ENCODE results near the gene GNPAT.

GNPAT gene

GRCh38 chr1:231240883-231241735 is at the start of gene GNPAT:
Gene GNPAT, plus strand, starts transcription at chr1:231241212. Its CDS starts 167 bp downstream, at chr1:231241379.
- Histone ChIP-seq H3K9ac (ENCODE audit: low read length) (peak within 1 kb of the TSS; percentile 91), H2AFZ (ENCODE audit: low read depth, low read length) (peak within 1 kb of the TSS; percentile 90), H3K4me2 (ENCODE audit: low read length) (peak within 1 kb of the TSS; percentile 80), H3K4me1 (ENCODE audit: low read length) (peaks cover 20% of the 10 kb centered on the region), H4K20me1 (ENCODE audit: insufficient read depth, low read length) (0 out of 2 replicates have a peak, but pooled peaks cover 1% of the 10 kb centered on the region), H3K79me2 (ENCODE audit: low read length) (peaks cover 66% of the 10 kb centered on the region), H3K36me3 (replicated peaks; ENCODE audit: low read depth, low read length) (peaks cover 27% of the 10 kb centered on the region), H3K4me3 (ENCODE audit: low read length) (peak within 1 kb of the TSS; percentile 85), H3K27ac (ENCODE audit: low read length) (peak within 1 kb of the TSS; percentile 37), H3K27me3 (ENCODE audit: low read depth, low read length) (no peaks in the 10 kb centered on the region), H3K9me3 (ENCODE audit: insufficient read depth, low read length) (no peaks in the 10 kb centered on the region)
- TF ChIP-seq CTCF (IDR thresholded peaks at IDR 0.05; ENCODE audit: low read depth, low read length) (no peak), EZH2phosphoT487 (IDR thresholded peaks at IDR 0.05; ENCODE audit: low read depth) (no peak)

- Histone ChIP-seq H3K4me2 (ENCODE audit: low read length) (no peak overlapping the region), H3K4me1 (ENCODE audit: low read length) (no peaks in the 10 kb centered on the region), H2AFZ (ENCODE audit: low read depth, low read length) (no peak overlapping the region), H3K9me3 (ENCODE audit: insufficient read depth, low read length) (no peaks in the 10 kb centered on the region), H3K27me3 (ENCODE audit: low read depth, low read length) (peaks cover 10% of the 10 kb centered on the region; the same call in 1 of the 2 replicates), H3K4me3 (ENCODE audit: low read length) (no peak overlapping the region), H4K20me1 (ENCODE audit: insufficient read depth, low read length) (no peaks in the 10 kb centered on the region), H3K9ac (ENCODE audit: low read length) (no peak overlapping the region), H3K27ac (ENCODE audit: low read length) (no peak overlapping the region), H3K36me3 (replicated peaks; ENCODE audit: low read depth, low read length) (no peaks in the 10 kb centered on the region), H3K79me2 (ENCODE audit: low read length) (no peaks in the 10 kb centered on the region)
- no peak for TF ChIP-seq CTCF (IDR thresholded peaks at IDR 0.05; ENCODE audit: low read depth, low read length)
- TF ChIP-seq EZH2phosphoT487 (IDR thresholded peaks at IDR 0.05; ENCODE audit: low read depth), result no peak
Observed at GRCh38 chr1:231192620-231193163, 48.3 kb upstream of the GNPAT start.

- Histone ChIP-seq H3K9me3 (ENCODE audit: insufficient read depth, low read length) (no peaks in the 10 kb centered on the region), H3K79me2 (ENCODE audit: low read length) (no peaks in the 10 kb centered on the region), H3K9ac (ENCODE audit: low read length) (no peak overlapping the region), H3K36me3 (replicated peaks; ENCODE audit: low read depth, low read length) (no peaks in the 10 kb centered on the region), H3K4me2 (ENCODE audit: low read length) (no peak overlapping the region), H3K27ac (ENCODE audit: low read length) (no peak overlapping the region), H3K4me1 (ENCODE audit: low read length) (no peaks in the 10 kb centered on the region), H3K4me3 (ENCODE audit: low read length) (no peak overlapping the region), H2AFZ (ENCODE audit: low read depth, low read length) (no peak overlapping the region), H4K20me1 (ENCODE audit: insufficient read depth, low read length) (no peaks in the 10 kb centered on the region), H3K27me3 (ENCODE audit: low read depth, low read length) (no peaks in the 10 kb centered on the region; the same call in 1 of the 2 replicates)
- TF ChIP-seq EZH2phosphoT487 (IDR thresholded peaks at IDR 0.05; ENCODE audit: low read depth) (no peak), CTCF (IDR thresholded peaks at IDR 0.05; ENCODE audit: low read depth, low read length) (no peak)
Observed at GRCh38 chr1:231193710-231194340, 47.2 kb upstream of the GNPAT start.

GRCh38 chr1:231194476-231194842 is 46.6 kb upstream of the GNPAT start:
- Histone ChIP-seq H3K9me3 (ENCODE audit: insufficient read depth, low read length) (no peaks in the 10 kb centered on the region), H3K4me2 (ENCODE audit: low read length) (no peak overlapping the region), H3K9ac (ENCODE audit: low read length) (no peak overlapping the region), H4K20me1 (ENCODE audit: insufficient read depth, low read length) (no peaks in the 10 kb centered on the region), H3K4me1 (ENCODE audit: low read length) (no peaks in the 10 kb centered on the region), H2AFZ (ENCODE audit: low read depth, low read length) (no peak overlapping the region), H3K27ac (ENCODE audit: low read length) (no peak overlapping the region), H3K27me3 (ENCODE audit: low read depth, low read length) (peaks cover 4% of the 10 kb centered on the region), H3K36me3 (replicated peaks; ENCODE audit: low read depth, low read length) (no peaks in the 10 kb centered on the region), H3K79me2 (ENCODE audit: low read length) (no peaks in the 10 kb centered on the region), H3K4me3 (ENCODE audit: low read length) (no peak overlapping the region)
- TF ChIP-seq CTCF (IDR thresholded peaks at IDR 0.05; ENCODE audit: low read depth, low read length) (no peak), EZH2phosphoT487 (IDR thresholded peaks at IDR 0.05; ENCODE audit: low read depth) (no peak)

Measured in OCI-LY3 (cell line).